GM12875 (cell line): ENCODE data around the gene IGSF3.

Experiments used
- H3K4me3 ChIP-seq: one replicate; pipeline ENCODE4 v1.5.1; 2011; ENCODE audit warnings: low read depth, low read length, control low read depth
- TF ChIP-seq, protein P1 (sequence below): IDR thresholded peaks from 2 replicates; pipeline ENCODE4 v1.5.1; 2011; ENCODE audit warnings: low read depth, mild to moderate bottlenecking, control low read depth, inconsistent platforms, low read length, moderate library complexity, borderline replicate concordance; ENCODE audit not compliant: insufficient read depth

The IGSF3 gene

DNA sequence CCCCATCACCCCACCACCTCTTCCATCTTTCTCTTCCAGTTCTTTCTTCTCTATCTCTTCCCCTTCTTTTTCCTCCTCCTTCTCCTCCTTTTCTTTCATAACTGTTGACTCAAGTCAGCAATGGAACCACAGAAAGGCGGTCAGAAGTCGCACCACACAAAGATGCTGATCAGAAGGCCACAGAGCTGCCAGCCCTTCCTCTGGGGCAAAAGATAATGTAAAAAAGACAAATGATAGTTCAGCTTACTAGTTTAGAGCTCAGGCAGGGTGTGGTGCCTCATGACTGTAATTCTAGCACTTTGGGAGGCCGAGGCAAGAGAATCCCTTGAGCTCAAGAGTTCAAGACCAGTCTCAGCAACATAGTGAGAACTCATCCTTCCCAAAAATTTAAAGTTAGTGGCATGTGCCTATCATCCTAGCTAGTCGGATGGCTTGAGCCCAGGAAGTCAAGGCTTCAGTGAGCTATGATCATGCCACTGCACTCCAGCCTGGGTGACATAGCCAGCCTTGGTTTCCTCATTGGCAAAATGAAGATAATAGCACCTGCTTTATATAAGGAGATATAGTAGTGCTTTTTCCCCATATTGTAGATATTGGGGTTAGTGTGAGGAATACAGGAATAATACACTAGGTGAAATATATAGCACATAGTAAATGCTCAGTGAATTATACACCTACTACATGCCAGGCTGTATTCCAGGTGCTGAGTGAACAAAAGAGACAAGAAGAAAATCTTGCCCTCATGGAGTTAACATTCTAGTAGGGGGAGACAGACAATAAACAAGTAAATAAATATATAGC, 12.5 kb upstream of the IGSF3 start:
- TF ChIP-seq, protein P1, sequence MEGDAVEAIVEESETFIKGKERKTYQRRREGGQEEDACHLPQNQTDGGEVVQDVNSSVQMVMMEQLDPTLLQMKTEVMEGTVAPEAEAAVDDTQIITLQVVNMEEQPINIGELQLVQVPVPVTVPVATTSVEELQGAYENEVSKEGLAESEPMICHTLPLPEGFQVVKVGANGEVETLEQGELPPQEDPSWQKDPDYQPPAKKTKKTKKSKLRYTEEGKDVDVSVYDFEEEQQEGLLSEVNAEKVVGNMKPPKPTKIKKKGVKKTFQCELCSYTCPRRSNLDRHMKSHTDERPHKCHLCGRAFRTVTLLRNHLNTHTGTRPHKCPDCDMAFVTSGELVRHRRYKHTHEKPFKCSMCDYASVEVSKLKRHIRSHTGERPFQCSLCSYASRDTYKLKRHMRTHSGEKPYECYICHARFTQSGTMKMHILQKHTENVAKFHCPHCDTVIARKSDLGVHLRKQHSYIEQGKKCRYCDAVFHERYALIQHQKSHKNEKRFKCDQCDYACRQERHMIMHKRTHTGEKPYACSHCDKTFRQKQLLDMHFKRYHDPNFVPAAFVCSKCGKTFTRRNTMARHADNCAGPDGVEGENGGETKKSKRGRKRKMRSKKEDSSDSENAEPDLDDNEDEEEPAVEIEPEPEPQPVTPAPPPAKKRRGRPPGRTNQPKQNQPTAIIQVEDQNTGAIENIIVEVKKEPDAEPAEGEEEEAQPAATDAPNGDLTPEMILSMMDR, result no peak
- no peak overlapping the region for H3K4me3 ChIP-seq

DNA sequence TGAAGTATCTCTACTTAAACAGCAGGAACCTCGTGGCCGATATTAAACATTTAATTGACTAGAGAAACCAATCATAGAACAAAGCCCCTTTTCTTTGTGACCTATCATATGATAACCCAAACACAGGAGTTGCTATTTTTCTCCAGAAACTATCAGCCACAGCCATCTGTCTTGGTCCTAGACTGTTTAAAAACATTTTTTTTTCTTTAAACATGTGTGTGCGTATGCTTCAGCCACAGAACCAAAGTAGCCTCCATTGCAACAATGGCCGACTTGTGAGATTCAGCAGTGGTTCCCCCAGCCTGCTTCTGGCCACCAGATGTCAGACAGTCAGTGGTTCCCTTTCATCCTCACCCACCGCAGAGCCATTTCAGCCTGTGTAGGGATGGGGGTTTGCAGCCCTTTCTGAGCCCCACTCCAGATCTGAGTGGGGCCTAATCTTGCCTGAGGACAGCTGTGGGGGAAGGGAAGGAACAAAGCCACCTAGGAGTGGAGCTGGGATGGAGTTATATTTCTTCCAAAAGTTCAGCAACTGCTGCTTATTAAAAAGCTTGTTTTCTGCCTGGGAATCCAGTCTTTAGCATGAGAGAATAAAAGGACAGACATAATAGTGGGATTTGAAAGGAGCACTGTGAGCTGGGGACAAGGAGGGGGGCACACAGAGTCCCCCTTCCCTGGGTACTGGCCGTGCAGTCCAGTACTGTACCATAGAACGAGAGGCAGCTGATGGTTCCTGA, 11.7 kb upstream of the IGSF3 start:
- TF ChIP-seq, protein P1, result no peak
- H3K4me3 ChIP-seq, result no peak overlapping the region

DNA sequence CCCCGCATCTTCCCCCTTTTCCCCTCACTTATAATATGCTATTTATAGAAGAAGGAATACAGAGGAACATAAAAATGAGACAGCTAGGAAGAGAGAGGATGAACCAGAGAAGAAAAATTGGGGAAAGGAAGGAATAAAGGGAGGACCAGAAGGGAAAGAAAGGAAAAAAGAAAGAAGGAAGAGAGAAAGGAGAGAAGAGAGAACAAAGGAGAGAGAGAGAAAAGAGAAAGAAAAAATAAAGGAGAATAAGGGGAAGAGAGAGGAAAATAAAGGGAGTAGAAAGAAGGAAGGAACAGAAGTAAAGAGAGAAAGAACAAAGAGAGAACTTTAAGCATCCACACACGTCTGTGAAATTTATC, 11.2 kb upstream of the IGSF3 start:
- TF ChIP-seq, protein P1, result no peak
- H3K4me3 ChIP-seq, result no peak overlapping the region

DNA sequence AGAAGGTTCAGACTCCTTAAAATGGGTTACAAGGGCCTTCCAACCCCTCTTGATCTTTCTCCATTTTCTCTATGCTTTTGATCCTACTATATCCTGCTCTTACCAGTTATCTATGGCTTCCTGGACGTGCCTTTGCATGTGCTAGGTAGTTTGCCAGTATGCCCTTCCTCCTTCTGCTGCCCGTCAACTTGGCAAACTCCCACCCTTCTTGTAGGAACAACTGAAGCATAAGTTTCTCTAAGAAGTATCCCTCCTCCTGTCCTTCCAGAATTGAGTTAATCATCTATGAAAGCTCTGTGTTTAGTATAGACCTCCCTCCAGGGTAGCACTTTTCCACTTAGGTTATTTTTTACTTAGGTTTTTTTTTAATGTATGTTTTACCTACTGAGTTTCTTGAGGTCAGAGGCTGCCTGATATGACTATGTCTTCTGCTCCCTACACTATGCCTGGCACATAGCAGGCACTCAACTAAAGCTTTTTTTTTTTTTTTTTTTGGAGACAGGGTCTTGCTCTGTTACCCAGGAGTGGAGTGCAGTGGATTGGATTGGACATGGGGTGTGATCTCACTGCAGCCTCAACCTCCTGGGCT, 10.0 kb upstream of the IGSF3 start:
- TF ChIP-seq, protein P1, result no peak
- H3K4me3 ChIP-seq, result no peak overlapping the region

DNA sequence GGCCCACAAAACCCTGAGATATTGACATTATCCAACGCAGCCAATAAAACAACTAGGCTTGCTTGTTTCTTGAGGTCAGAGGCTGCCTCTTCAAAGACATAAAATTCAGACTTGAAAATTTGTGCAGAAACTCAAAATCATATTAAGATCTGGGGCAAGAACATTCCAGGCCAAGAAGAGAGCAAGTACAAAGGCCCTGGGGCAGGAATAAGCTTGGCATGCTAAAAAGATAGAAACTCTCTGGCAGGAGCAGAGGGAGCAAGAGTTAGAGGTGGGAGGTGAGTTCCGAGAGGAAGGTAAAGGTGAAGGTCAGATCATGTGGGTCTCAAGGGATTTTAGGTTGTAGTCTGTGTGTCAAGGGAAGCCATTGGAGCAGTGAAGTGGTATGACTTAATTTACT, 8.8 kb upstream of the IGSF3 start:
- no peak overlapping the region for H3K4me3 ChIP-seq
- TF ChIP-seq, protein P1, result no peak

DNA sequence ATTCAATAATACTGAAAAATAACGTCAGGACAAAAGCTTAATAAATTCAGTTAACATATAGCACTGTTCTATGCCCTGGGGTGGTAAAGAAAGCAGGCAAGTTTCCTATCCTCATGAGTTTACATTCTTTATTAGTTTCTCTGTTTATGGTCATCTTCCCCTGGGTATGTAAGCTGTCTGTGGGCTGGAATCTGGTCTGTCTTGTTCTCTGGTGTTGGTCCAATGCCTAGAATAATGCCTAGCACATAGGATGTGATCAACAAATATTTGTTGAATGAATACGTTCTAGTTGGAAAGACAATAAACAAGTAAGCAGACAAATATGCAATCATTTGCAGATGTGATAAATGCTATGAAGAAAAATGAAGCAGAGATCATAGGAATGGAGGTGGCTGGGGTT, 7.2 kb upstream of the IGSF3 start:
- TF ChIP-seq, protein P1, result no peak
- no peak overlapping the region for H3K4me3 ChIP-seq
